ENCODE measurements around the gene NOP53. TPM values are rescaled to one million over a fixed set of nuclear protein-coding genes. Genes with fewer than 3 reads are reported as not detected.

The NOP53 gene
- total and polyA plus RNA-seq, 2 experiments from 2014 or later, result 167 to 192 TPM

DNA sequence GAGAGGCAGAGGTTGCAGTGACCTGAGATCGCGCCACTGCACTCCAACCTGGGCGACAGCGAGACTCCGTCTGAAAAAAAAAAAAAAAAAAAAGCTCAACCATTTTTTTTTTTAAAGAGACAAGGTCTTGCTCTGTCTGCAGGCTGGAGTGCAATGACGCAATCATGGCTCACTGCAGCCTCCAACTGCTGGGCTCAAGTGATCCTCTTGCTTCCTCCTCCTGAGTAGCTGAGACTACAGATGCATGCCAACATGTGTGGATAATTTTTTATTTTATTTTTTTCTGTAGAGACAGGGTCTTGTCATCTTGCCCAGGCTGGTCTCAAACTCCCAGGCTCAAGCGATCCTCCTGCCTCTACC is 21.8 kb upstream of the NOP53 start:
- H3K27ac Mint-ChIP-seq, result no peak overlapping the region
- no peaks in the 10 kb centered on the region for H3K36me3 ChIP-seq (ENCODE audit: insufficient read depth)
- no peaks in the 10 kb centered on the region for H3K79me2 ChIP-seq (replicated peaks; ENCODE audit: insufficient read depth)
- no peak overlapping the region for H3K4me3 Mint-ChIP-seq
- H3K27me3 Mint-ChIP-seq (ENCODE audit: insufficient read depth, low read depth, poor library complexity), result peaks cover 3% of the 10 kb centered on the region
- H3K27ac ChIP-seq (ENCODE audit: low read depth), result no peak overlapping the region
- DNase-seq (ENCODE audit: low spot score), result no peak
- H3K4me3 ChIP-seq, result no peak overlapping the region
- H3K9me2 ChIP-seq (ENCODE audit: insufficient read depth), result no peaks in the 10 kb centered on the region
- H3K9me3 Mint-ChIP-seq, result no peaks in the 10 kb centered on the region
- H3K4me1 Mint-ChIP-seq, result peaks cover 10% of the 10 kb centered on the region
- H3K4me1 ChIP-seq (ENCODE audit: insufficient read depth), result no peaks in the 10 kb centered on the region; the same call in 1 of the 2 replicates
- H3F3A ChIP-seq (replicated peaks; ENCODE audit: low read depth), result no peaks in the 10 kb centered on the region
- no peak overlapping the region for H3K4me2 ChIP-seq
- no peaks in the 10 kb centered on the region for H3K27me3 ChIP-seq (ENCODE audit: insufficient read depth)
- no peak overlapping the region for H2AFZ ChIP-seq
- H4K20me1 ChIP-seq (replicated peaks; ENCODE audit: insufficient read depth), result no peaks in the 10 kb centered on the region
- ATAC-seq, result no peak
- peaks cover 5% of the 10 kb centered on the region; the same call in 1 of the 3 replicates for H3K36me3 Mint-ChIP-seq (ENCODE audit: low read depth)
- TF ChIP-seq, protein P1, sequence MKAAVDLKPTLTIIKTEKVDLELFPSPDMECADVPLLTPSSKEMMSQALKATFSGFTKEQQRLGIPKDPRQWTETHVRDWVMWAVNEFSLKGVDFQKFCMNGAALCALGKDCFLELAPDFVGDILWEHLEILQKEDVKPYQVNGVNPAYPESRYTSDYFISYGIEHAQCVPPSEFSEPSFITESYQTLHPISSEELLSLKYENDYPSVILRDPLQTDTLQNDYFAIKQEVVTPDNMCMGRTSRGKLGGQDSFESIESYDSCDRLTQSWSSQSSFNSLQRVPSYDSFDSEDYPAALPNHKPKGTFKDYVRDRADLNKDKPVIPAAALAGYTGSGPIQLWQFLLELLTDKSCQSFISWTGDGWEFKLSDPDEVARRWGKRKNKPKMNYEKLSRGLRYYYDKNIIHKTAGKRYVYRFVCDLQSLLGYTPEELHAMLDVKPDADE (IDR thresholded peaks at IDR 0.05), result no peak
- TF ChIP-seq, protein P2, sequence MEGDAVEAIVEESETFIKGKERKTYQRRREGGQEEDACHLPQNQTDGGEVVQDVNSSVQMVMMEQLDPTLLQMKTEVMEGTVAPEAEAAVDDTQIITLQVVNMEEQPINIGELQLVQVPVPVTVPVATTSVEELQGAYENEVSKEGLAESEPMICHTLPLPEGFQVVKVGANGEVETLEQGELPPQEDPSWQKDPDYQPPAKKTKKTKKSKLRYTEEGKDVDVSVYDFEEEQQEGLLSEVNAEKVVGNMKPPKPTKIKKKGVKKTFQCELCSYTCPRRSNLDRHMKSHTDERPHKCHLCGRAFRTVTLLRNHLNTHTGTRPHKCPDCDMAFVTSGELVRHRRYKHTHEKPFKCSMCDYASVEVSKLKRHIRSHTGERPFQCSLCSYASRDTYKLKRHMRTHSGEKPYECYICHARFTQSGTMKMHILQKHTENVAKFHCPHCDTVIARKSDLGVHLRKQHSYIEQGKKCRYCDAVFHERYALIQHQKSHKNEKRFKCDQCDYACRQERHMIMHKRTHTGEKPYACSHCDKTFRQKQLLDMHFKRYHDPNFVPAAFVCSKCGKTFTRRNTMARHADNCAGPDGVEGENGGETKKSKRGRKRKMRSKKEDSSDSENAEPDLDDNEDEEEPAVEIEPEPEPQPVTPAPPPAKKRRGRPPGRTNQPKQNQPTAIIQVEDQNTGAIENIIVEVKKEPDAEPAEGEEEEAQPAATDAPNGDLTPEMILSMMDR (conservative IDR thresholded peaks at IDR 0.05; ENCODE audit: low read depth in 2 of 2), result no peak
- TF ChIP-seq ZNF114 (CRISPR knock-in tag; IDR thresholded peaks at IDR 0.05), result no peak
- TF ChIP-seq EZH2phosphoT487 (IDR thresholded peaks at IDR 0.05; ENCODE audit: unreplicated experiment), result no peak
- no peak for TF ChIP-seq JUNB (IDR thresholded peaks at IDR 0.05; ENCODE audit: unreplicated experiment)
- TF ChIP-seq CREB1 (CRISPR knock-in tag; IDR thresholded peaks at IDR 0.05; ENCODE audit: low read depth), result no peak
- no peak for TF ChIP-seq ZNF331 (CRISPR knock-in tag; IDR thresholded peaks at IDR 0.05; ENCODE audit: low read depth)
- TF ChIP-seq ZNF462 (CRISPR knock-in tag; IDR thresholded peaks at IDR 0.05), result no peak
- no peak for TF ChIP-seq REST (IDR thresholded peaks at IDR 0.05; ENCODE audit: unreplicated experiment)
- TF ChIP-seq NANOG (IDR thresholded peaks at IDR 0.05; ENCODE audit: borderline replicate concordance), result no peak
- TF ChIP-seq POLR2AphosphoS5 (IDR thresholded peaks at IDR 0.05; ENCODE audit: low read depth), result no peak
- no peak for TF ChIP-seq EZH2 (IDR thresholded peaks at IDR 0.05; ENCODE audit: low read depth, unreplicated experiment)
